GM21528 (cell line): Measurements from ENCODE around the gene SVOP.
"Not testable (repeated sequence)": the region's sequence is repeated elsewhere in the genome, so short reads cannot be mapped to it uniquely, and the experiment has no call there.

Experiments used
- ATAC-seq: cut with Tn5 transposase; IDR thresholded peaks from one replicate; pipeline ENCODE4 v1.9.1; 2021; ENCODE audit warnings: mild to moderate bottlenecking, moderate library complexity; ENCODE audit not compliant: unreplicated experiment, low FRiP score

Gene SVOP, protein sequence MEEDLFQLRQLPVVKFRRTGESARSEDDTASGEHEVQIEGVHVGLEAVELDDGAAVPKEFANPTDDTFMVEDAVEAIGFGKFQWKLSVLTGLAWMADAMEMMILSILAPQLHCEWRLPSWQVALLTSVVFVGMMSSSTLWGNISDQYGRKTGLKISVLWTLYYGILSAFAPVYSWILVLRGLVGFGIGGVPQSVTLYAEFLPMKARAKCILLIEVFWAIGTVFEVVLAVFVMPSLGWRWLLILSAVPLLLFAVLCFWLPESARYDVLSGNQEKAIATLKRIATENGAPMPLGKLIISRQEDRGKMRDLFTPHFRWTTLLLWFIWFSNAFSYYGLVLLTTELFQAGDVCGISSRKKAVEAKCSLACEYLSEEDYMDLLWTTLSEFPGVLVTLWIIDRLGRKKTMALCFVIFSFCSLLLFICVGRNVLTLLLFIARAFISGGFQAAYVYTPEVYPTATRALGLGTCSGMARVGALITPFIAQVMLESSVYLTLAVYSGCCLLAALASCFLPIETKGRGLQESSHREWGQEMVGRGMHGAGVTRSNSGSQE

DNA sequence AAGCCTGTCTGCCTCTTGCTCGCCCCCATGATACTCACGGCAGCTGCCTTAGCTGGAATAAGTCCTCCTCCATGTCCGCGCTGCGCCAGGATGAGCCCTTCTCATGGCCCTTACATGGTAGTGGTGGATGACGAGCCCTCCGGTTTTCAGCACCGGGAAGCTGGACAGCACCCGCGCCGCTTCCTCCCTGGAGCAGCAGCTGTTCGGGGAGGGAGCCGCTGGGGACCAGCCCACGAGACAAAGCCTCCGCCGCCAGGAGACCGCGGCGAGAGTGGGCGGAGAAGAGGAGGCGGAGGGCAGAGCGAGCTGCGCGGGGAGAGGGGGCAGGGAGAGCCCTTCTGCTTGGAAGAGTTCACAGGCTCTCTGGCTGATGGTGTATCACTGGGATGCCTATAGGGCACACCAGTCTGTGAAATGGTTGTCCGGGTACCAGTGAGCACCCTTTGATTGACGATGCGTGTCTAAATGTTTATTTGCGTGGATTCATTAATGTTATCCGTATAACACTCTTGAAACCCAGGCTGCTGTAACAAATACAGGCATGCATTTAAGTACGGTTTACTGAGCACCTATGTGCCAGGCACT is at the start of gene SVOP:
SVOP (minus strand) TSS at position 273 of the 585 bp plus-strand sequence; CDS start at position 73, 200 bp downstream.
- ATAC-seq: no peak

DNA sequence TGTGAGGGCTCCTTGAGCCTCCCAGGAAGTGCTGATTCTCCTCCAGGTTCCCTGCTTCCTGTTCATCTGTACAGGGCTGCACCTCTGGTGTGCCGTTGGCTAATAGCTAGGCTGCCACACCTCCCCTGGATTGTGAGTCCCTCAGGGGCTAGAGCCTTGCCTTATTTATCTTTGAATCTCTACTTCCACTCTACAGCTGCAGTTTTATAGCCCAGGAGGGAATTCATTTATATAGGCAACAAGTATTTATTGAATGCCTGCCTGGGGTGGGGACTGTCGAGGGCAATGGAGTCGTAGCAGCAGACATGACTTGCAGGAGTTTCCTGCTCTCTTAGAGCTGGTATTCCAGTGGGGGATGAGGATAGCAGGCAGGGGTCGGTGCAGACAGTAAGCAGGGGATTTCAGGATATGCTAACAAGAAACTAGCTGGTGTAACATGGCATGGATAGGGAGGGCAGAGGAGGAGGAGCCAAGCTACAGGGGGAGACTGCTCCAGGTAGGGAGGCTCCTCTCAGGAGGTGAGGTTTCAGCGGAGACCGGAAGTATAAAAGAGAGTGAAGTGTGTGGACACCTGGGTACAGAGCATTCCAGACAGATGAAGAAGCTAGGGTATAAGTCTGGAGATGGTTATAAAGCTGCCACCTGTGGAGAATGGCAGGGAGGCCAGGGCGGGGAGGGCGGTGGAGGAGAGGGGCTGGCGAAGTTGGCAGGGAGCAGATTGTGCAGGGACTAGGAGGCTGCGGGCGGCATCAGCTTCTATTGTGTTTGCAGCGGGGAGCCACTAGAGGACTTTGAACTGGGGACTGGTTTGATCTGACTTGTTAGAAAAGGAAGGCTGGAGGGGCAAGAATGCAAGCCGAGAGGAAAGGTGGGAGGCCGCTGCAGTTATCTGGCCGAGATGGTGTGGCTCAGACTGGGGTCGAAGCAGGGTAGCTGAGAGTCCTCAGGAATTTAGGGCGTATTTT is 48.7 kb upstream of the SVOP start:
- ATAC-seq: no peak

- no peak for ATAC-seq
Observed at GRCh38 chr12:109065853-109066193, 45.0 kb upstream of the SVOP start.

DNA sequence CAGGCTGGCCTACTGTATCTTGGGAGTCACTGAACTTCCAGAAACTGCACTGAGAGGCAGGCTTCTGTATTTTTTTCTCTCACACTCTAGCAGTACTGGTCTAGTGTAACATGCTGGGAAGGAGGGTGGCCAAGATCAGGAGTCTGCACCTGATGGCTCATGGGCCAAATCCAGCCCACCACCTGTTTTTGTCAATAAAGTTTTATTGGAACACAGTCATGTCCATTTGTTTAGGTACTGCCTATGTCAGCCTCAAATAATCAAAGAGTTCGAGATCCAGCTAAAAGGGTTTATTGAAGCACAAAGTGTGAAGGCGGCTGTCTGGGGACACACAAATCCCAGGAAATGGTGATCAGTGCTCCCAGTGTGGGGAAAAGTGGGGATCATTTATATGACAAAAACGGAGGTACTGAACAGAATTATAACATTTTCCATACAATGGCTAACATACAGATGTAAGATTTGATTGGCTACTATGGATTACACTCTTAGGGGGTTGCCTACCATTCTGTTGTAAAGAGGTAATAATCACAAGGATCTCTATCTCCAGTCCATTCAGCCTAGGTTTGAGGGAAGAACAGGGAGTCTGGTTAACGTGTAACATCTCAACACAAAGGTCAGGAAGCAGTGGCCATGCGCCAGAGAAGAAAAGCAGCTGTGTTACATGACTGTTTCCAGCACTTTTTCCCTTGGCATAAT is 44.4 kb upstream of the SVOP start:
- no peak for ATAC-seq

DNA sequence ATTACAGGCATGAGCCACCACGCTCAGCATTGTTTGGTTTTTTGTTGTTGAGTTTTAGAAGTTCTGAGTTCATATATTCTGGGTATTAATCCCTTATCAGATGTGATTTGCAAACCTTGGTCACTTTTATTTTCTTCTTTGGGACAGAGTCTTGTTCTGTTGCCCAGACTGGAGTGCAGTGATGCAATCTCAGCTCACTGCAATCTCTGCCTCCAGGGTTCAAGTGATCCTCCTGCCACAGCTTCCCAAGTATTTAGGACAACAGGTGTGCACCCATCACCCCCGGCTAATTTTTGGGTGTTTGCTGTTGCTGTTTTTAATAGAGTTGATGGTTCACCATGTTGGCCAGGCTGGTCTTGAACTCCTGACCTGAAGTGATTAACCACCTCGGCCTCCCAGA is 43.3 kb upstream of the SVOP start:
- no peak for ATAC-seq

- no peak for ATAC-seq
Observed at GRCh38 chr12:109058773-109059172, 37.9 kb upstream of the SVOP start.

- no peak for ATAC-seq
Observed at GRCh38 chr12:109057376-109057775, 36.5 kb upstream of the SVOP start.

DNA sequence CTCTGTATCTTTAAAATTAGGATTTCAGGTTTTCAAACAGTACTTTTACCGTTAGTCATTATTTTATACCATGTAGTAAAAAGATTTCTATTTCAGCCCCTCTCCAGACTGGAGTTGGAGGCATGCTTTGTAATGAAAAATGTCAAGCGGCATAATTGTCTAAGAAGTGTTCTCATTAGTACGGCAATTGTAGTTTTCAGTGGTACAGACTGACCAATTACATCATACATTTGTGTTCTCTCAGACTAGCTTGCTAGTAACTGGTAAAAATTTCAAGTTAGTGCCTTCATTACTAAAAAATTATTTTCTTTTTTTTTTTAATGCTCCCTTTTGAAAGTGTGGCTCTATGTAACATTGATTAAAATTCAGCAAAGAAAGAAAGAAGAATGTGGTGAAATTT is 36.0 kb upstream of the SVOP start:
- ATAC-seq: no peak

GRCh38 chr12:109054520-109054919 is 33.7 kb upstream of the SVOP start:
- no peak for ATAC-seq

DNA sequence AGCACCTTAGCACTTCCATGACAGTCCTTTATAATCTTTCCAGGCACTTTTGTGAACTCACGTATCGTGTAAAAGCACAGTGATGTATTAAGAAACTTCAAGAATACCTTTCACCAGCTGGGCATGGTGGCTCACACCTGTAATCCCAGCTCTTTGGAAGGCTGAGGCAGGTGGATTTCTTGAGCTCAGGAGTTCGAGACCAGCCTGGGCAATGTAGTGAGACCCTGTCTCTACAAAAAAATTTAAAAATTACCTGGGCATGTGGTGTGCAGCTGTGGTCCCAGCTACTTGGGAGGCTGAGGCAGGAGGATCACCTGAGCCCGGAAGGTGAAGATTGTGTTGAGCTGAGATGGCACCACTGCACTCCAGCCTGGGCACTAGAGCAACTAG is 33.3 kb upstream of the SVOP start:
- ATAC-seq: not testable (repeated sequence)

DNA sequence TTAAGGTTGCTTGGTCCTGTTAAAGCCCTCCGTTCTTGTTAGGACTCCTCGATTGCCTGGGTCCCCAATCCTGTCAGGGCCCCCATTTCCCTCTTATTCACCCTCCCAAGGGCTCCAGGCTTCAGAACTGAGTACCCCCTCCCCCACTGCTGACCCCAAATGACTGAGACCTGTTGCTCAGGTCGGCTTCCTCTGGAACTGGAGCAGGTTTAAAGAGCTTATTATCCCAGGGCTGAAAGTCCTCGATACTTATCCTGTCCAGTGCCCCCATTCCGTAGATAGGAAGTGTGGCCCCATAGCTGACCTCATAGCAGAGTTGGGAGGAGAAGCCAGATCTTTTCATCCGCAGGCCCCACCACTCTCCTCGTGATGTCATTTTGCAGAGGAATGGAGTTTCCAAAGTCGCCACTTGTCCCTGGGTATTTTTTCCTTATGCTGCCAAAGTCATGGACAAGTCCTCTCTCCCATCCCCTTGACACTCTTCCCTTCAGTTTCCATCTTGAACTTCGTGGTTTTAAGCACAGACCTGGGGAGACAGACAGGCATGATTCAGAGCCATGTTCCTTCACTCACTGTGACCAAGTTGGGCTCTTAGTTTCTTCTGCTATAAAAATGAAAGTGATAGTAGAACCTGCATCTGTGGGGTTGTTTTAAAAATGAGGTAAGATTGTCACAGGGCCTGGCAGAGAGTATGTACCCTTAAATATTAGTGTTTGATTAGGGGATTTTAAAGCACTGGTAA is 32.7 kb upstream of the SVOP start:
- peak; percentile 48 for ATAC-seq

DNA sequence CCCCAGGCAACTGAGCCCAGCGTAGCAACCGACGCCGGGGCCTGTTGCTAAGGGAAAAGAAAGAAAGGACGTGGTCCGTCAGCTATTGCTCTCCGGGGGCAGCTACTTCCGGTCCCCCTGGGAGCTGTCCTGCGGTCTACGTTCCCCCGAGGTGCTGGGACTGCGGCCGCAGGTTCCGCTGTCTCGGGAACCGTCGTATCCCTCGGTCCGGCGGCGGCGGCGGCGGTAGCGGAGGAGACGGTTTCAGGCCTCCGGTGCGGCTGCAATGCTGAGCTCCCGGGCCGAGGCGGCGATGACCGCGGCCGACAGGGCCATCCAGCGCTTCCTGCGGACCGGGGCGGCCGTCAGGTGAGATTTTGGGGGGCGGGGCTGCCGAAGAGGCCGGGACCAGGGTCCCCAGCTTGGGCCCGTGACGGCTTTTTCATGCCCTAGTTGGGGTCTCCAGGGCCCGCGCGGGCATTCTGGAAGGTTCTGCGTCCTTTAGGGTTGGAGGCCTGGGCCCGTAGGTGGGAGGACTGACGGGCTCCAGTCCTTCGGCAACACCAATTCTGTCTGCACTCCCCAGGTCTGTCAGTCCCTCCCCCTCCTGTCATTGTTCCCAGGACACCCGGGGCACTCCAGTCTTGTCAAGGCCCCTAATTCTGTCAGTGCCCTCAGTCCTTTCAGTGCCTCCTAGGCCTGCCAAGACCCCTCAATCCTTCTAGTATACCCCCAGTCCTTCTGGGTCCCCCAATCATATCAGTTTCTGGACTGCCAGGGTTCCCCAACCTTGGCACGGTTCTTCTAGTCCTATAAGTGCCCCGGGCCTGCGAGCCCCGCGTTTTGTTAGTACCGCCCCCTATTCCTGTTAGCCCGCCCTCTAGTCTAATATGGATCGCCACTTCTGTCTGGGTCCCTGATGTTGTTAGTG is 31.8 kb upstream of the SVOP start, which contains the start of gene USP30:
USP30 (plus strand) TSS at position 163 of the 910 bp plus-strand sequence; CDS start at position 266, 103 bp downstream.
- ATAC-seq: peak; percentile 70

DNA sequence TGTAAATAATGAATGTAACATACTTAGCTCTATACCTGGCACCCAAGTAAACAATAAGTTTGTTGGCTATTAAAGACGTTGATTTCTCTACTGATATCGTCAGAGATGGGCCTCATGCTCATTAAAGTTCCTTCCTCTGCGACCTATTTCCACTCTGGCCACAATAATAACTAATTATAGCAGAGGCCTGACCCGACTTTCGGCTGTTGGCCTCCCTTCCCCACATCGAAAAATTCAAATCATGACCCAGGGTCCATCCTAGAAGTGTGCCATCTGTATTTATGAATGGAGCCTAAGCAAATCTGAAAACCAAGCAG is 31.2 kb upstream of the SVOP start:
- peak; percentile 10 for ATAC-seq

DNA sequence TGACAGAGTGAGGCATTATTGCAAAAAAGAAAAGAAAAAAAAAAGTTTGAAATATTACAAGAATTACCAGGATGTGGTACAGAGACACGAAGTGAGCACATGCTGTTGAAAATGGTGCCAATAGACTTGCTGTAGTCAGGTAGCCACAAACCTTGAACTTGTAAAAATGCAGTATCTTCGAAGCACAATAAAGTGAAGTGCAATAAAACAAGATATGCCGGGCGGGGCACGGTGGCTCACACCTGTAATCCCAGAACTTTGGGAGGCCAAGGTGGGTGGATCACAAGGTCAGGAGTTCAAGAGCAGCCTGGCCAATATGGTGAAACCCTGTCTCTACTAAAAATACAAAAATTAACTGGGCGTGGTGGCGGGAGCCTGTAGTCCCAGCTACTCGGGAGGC is 28.9 kb upstream of the SVOP start:
- not testable (repeated sequence) for ATAC-seq

DNA sequence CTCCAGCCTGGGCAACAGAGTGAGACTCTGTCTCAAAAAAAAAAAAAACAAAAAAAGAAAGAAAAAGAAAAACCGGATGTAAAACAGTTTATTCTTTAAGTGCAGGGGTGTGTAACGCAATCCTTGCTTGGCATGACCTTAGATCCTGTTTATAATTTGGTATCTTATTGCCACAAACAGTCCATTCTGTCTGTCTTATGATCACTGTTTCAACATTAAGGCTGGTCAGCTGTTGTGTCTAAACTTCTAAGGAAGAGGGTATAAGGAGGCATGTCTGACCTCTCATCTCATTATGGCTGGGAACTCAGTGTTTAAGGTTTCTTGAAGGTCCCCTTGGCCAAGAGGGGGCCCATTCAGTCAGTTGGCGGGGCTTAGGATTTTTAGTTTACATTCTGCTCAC is 27.8 kb upstream of the SVOP start:
- ATAC-seq: not testable (repeated sequence)

DNA sequence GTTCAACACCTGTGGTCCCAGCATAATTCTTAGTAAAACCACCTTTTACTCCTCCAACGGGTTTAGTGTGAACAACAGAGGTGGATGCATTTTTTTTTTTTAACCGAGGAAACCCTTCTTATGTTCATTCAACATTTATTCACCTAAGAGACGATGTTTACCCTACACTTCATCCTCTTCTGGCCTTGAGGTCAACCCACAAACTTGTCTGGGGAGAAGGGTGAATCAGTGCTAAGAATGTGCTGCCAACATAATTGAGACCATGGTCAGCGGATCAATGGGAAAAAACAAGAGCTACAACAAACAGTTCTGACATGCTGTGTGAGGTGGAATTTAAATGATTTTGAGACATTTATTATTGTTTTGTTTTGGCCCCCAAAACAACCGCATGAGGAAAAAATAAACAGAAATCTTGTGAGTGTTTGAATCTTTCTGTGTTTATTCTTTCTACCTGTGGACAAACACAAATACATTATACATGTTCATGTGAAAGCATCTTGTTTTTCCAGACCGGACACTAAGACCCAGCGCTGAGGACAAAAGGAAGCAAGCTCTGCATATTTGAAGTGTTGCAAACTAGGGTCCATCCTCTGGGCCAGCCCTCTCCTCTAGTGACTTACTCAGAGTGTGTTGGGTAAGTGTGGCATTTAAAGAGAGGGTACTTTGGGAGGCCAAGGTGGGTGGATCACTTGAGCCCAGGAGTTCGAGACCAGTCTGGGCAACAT is 26.4 kb upstream of the SVOP start:
- no peak for ATAC-seq

DNA sequence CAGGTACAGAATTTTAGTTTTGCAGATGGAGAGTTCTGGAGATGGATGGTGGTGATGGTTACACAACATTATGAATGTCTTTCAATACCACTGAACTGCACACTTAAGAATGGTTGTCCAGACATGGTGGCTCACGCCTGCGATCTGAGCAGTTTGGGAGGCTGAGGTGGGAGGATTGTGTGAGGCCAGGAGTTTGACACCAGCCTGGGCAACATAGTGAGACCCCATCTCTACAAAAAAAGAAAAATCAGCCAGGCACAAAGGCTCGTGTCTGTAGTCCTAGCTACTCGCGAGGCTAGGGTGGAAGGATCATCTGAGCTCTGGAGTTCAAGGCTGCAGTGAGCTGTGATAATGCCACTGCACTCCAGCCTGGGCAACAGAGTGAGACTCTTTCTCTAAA is 23.4 kb upstream of the SVOP start:
- ATAC-seq: no peak

DNA sequence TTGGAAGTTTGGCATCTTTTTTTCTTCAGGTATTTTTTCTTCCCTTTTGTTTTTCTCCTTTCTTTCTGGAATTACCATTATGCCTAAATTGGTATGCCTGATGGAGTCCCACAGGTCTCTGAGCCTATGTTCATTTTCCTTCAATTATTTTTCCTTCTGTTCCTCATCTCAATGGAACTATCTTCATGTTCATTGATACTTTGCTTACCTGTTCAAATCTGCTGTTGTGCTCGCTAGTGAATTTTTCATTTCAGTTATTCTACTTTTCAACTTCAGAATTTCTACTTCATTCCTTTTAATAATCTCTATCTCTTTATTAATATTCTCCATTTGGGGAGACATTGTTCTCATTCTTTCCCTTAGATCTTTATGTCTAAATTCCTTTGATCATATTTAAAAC is 16.1 kb upstream of the SVOP start:
- no peak for ATAC-seq
